Measurements from ENCODE around the gene SPRYD3. TPM values are rescaled to one million over a fixed set of nuclear protein-coding genes. Genes with fewer than 3 reads are reported as not detected.
"Not testable (repeated sequence)": the region's sequence is repeated elsewhere in the genome, so short reads cannot be mapped to it uniquely, and the experiment has no call there.

The SPRYD3 gene
- total and polyA plus RNA-seq, 5 donors: 29.4 to 59.6 (median 43.2) TPM

DNA sequence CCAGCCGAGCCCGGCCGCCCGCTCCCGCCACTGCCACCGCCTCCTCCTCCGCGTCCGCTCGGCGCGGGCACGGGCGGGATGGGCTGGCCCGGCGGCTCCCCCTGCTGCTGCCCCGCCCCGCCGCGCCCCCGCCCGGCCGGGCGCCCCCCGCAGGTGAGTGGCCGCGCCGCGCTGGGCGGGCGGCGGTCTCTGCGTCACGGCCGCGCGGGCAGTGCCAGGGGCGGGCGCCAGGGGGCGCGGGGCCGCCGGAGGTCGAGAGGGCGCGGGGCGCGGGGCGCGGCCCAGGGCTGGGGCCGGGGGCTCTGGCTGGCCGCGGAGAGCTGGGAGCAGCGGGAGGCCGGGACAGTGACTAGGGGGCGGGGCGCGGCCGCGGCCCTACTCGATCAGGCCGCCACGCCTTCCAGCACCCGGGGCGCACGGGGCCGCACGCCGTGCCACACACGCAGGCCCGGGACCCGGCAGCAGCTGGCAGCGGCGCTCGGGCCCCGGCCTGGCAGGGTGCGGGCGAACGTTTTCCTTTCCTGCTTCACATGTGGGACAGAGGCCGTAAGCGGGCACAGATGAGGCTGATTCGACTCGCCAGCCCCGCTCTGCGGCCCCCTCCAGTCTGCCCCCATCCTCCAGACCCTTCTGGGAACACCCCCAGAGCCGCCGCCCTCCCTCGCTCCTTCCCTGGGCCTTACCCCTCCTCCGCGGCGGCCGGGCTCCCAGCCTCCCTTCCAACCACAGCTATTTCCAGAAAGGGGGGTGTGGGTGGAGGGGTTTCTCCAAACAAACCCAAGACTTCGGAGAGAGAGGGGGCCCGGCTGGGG lies 31.8 kb downstream of the SPRYD3 start:
- intact Hi-C loops (cut with DNase I): no loop called here
- DNase-seq (peak; percentile 88 to 95 (median 94)), ATAC-seq (peak; percentile 6 to 12)
- Histone ChIP-seq H3K27me3 (ENCODE audit: control insufficient read depth, insufficient read depth) (no peaks in the 10 kb centered on the region), H3K9me3 (ENCODE audit: control insufficient read depth, low read length) (no peaks in the 10 kb centered on the region), H3K4me3 (ENCODE audit: low read length) (peak overlapping the region; percentile 72), H3K4me1 (ENCODE audit: control insufficient read depth, insufficient read depth, low read length) (peaks cover 14% of the 10 kb centered on the region), H3K27ac (ENCODE audit: low read length) (peak overlapping the region; percentile 98)
- 1% methylated on average over 87 of the region's 94 CpGs for WGBS

DNA sequence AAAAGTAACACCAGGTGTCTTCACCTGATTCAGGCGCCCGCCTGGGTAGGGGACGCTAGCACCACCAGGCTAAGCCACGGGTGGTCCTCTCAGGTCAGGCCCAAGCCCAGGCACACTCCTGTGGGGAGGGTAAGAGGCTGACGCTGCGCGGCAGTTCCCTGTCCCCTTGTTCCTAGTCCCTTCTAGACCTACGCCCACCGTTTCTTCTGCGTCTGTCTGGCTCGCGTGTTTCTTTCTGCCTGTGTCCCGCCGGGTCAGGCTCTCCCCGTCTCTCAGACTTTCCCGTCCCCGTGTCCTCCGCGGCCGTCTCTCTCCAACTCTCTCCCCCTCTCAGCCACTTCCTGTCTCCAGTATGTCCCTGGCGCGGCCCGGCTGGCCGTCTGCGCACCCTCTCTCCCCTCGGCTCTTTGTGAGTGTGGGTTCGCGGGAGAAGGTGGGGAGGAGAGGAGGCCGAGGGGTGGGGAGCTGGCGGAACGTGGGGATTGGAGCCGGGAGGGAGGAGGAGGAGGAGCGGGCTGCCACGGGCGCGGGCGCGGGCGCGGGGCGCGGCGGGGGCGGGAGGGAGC lies 32.5 kb downstream of the SPRYD3 start:
- peak overlapping the region; percentile 72 for H3K4me3 ChIP-seq (ENCODE audit: low read length)
- ATAC-seq: peak; percentile 46 to 50
- H3K9me3 ChIP-seq (ENCODE audit: control insufficient read depth, low read length): no peaks in the 10 kb centered on the region
- intact Hi-C loops (cut with DNase I): no loop called here
- peaks cover 14% of the 10 kb centered on the region for H3K4me1 ChIP-seq (ENCODE audit: control insufficient read depth, insufficient read depth, low read length)
- peak; percentile 93 to 97 (median 97) for DNase-seq
- 1% methylated on average over 42 of the region's 44 CpGs for WGBS
- no peaks in the 10 kb centered on the region for H3K27me3 ChIP-seq (ENCODE audit: control insufficient read depth, insufficient read depth)
- peak overlapping the region; percentile 98 for H3K27ac ChIP-seq (ENCODE audit: low read length)

DNA sequence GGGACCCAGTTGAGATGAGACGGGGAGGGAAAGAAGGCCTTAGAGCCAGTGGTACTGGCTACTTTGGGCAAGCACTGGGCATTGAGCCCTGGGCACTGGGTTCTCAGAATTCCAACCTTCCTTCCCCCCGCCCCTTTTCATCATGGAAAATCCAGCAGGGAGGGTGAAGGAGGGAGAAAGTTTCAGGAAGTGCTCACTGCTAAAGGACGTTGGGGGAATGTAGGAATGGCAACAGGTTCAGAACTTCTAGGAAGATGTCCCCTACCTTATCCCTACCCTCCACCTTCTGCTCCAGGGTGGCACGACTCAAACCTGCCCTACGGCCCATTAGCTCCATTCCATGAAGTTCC lies 33.5 kb downstream of the SPRYD3 start:
- ATAC-seq: no peak
- peak; percentile 46 to 77 (median 60) for DNase-seq
- H3K27ac ChIP-seq (ENCODE audit: low read length): peak overlapping the region; percentile 98
- no peaks in the 10 kb centered on the region for H3K9me3 ChIP-seq (ENCODE audit: control insufficient read depth, low read length)
- H3K4me3 ChIP-seq (ENCODE audit: low read length): peak overlapping the region; percentile 72
- intact Hi-C loops (cut with DNase I): no loop called here
- H3K27me3 ChIP-seq (ENCODE audit: control insufficient read depth, insufficient read depth): no peaks in the 10 kb centered on the region
- 33% methylated on average over 5 of the region's 5 CpGs for WGBS
- H3K4me1 ChIP-seq (ENCODE audit: control insufficient read depth, insufficient read depth, low read length): peaks cover 11% of the 10 kb centered on the region

DNA sequence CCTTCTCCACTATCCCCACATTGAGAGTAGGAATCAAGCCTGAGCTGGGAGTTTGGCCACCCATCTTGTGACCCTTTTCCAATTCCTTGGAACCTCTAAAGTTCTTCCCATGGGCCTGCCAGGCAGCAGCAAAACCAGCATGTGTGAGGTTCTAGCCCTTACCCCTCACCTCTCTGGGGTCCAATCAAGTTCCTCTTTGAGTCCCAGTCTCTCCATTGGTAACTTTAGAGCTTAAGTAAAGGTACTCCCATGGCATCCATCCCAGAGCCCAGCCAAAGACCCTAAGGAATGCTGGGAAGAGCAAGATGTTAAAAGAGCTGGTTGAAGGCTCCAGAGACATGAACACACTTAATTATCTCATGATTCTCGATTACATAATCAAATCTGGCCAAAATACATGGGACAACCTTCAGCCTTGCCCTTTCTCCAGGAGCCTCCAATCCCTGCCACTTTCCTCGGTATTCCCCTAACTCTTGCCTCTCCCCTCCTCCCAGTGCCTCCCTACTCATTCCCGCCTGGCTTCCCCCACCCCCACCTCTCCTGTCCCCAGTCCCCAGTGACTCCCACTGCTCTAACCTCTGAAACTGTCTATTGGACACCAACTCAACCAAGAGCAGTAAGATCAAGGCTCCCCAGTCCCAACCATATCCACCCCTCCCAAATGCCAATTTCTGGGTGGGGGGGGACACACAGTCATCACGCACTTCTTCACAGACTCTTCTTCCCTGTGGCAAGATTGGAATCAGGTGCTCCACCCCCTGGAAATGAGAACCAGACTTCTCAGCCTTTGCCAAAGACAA lies 34.1 kb downstream of the SPRYD3 start:
- 59% methylated on average over 4 of the region's 4 CpGs for WGBS
- no peak overlapping the region for H3K4me3 ChIP-seq (ENCODE audit: low read length)
- intact Hi-C loops (cut with DNase I): no loop called here
- DNase-seq (peak in 2 of 3 donors; percentile 43 to 61), ATAC-seq (no peak)
- peak overlapping the region; percentile 98 for H3K27ac ChIP-seq (ENCODE audit: low read length)
- no peaks in the 10 kb centered on the region for H3K27me3 ChIP-seq (ENCODE audit: control insufficient read depth, insufficient read depth)
- H3K9me3 ChIP-seq (ENCODE audit: control insufficient read depth, low read length): no peaks in the 10 kb centered on the region
- peaks cover 11% of the 10 kb centered on the region for H3K4me1 ChIP-seq (ENCODE audit: control insufficient read depth, insufficient read depth, low read length)

- intact Hi-C loops (cut with DNase I): no loop called here
- 39% methylated on average over 10 of the region's 10 CpGs for WGBS
- Histone ChIP-seq H3K9me3 (ENCODE audit: control insufficient read depth, low read length) (no peaks in the 10 kb centered on the region), H3K27me3 (ENCODE audit: control insufficient read depth, insufficient read depth) (no peaks in the 10 kb centered on the region), H3K4me3 (ENCODE audit: low read length) (no peak overlapping the region), H3K4me1 (ENCODE audit: control insufficient read depth, insufficient read depth, low read length) (peaks cover 11% of the 10 kb centered on the region), H3K27ac (ENCODE audit: low read length) (peak overlapping the region; percentile 98)
- DNase-seq: peak; percentile 72 to 83 (median 83)
- ATAC-seq: peak; percentile 4
These were observed 35.1 kb downstream of the SPRYD3 start for GRCh38 chr12:53044052-53044581.

DNA sequence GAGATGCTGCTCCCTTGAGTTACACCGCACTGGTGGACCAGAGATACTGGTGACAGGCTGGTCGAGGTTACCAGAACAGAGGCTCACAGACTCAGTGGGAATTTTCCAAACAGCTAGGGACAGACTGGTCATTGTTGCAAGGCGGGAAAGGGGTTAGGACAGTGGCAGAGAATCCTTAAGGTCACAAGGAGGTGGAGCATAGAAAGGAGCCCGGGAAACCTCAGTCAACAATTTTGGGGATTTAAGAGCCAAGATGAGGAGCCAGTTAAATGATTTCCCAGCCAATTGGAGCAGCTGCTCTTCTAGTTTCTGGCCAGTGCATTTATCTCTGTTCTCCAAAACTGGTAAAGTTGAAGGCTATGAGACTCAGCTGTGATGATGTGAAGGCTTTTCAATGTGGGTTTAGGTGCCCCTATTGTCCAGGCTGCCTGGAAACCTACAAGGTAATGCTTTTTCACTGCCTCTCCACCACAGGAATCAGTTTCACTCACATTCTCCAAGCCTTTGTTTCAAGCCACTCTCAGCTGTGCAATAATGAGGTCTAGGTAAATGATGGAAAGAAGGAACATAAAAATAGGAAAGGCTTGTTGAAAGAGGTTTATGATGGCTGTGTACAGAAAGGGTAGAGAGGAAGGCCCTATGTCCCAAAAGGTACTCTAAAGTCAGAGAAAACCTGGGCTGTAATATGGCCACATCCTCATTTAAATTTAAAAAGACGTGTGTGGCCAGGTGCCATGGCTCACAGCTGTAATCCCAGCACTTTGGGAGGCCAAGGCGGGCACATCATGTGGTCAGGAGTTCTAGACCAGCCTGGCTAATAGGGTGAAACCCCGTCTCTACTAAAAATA lies 36.4 kb downstream of the SPRYD3 start:
- WGBS: 65% methylated on average over 7 of the region's 7 CpGs
- DNase-seq: peak in 1 of 3 donors; percentile 48
- no peak for ATAC-seq
- no peaks in the 10 kb centered on the region for H3K27me3 ChIP-seq (ENCODE audit: control insufficient read depth, insufficient read depth)
- no peak overlapping the region for H3K4me3 ChIP-seq (ENCODE audit: low read length)
- H3K4me1 ChIP-seq (ENCODE audit: control insufficient read depth, insufficient read depth, low read length): peaks cover 11% of the 10 kb centered on the region
- intact Hi-C loops (cut with DNase I): no loop called here
- H3K27ac ChIP-seq (ENCODE audit: low read length): peak overlapping the region; percentile 33
- H3K9me3 ChIP-seq (ENCODE audit: control insufficient read depth, low read length): no peaks in the 10 kb centered on the region

DNA sequence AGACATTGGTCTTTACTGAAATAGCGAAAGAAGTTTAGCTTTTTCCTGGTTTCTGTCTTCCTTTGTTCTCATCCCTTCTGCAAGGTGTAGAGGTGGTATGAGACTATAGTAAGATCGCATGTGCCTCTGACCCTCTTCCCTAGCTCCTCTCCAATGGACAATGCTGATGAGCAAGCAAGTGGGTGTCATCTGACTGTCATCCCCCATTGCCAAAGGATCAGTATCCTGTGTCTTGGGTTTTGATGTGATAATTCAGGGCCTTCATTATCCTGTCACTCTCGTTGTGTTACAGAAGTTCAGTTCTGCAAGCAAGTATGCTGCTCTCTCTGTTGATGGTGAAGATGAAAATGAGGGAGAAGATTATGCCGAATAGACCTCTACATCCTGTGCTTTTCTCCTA lies 39.3 kb downstream of the SPRYD3 start:
- Histone ChIP-seq H3K9me3 (ENCODE audit: control insufficient read depth, low read length) (no peaks in the 10 kb centered on the region), H3K4me1 (ENCODE audit: control insufficient read depth, insufficient read depth, low read length) (peaks cover 7% of the 10 kb centered on the region), H3K27me3 (ENCODE audit: control insufficient read depth, insufficient read depth) (no peaks in the 10 kb centered on the region), H3K27ac (ENCODE audit: low read length) (peak overlapping the region; percentile 59), H3K4me3 (ENCODE audit: low read length) (no peak overlapping the region)
- no peak for ATAC-seq
- WGBS: 78% methylated on average over 4 of the region's 4 CpGs
- intact Hi-C loops (cut with DNase I): no loop called here
- DNase-seq: no peak

DNA sequence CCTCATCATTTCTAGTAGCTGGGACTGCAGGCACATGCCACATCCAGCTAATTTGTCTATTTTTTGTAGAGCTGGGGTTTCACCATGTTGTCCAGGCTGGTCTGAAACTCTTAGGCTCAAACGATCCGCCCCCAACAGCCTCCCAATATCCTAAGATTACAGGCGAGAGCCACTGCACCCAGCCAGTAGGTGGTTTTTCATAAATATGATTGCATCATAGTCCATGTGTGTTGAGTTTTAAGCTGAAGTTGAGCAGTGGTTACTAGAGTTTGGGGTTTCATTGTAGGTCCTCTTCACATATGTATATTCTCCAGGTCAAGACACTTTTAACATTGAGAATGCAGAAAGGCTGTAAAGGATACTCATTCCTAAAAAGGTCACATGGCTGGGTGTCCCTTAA lies 42.4 kb downstream of the SPRYD3 start:
- ATAC-seq (no peak), DNase-seq (no peak)
- Histone ChIP-seq H3K9me3 (ENCODE audit: control insufficient read depth, low read length) (no peaks in the 10 kb centered on the region), H3K27ac (ENCODE audit: low read length) (no peak overlapping the region), H3K4me1 (ENCODE audit: control insufficient read depth, insufficient read depth, low read length) (no peaks in the 10 kb centered on the region), H3K27me3 (ENCODE audit: control insufficient read depth, insufficient read depth) (no peaks in the 10 kb centered on the region), H3K4me3 (ENCODE audit: low read length) (no peak overlapping the region)
- WGBS: 86% methylated on average over 3 of the region's 3 CpGs
- intact Hi-C loops (cut with DNase I): no loop called here

DNA sequence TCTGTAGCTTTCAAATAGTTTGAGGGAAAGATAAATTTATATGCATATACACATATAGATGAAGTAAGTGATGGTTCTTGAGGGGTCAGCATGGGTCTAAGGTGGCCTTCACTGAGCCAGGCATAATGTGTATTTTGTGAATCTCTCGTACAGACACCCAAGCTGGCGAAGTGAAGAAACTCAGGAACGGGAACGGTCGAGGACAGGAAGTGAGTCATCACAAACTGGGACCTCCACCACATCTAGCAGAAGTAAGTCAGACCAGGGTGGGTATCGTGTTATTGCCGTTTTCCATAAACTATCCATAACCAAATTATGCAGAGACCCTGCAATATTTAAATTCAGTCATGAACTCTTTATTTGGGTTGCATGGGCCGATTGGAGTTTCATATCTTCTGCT lies 44.7 kb downstream of the SPRYD3 start:
- H3K9me3 ChIP-seq (ENCODE audit: control insufficient read depth, low read length): no peaks in the 10 kb centered on the region
- ATAC-seq (no peak), DNase-seq (no peak)
- H3K27me3 ChIP-seq (ENCODE audit: control insufficient read depth, insufficient read depth): no peaks in the 10 kb centered on the region
- no peak overlapping the region for H3K4me3 ChIP-seq (ENCODE audit: low read length)
- intact Hi-C loops (cut with DNase I): no loop called here
- H3K4me1 ChIP-seq (ENCODE audit: control insufficient read depth, insufficient read depth, low read length): no peaks in the 10 kb centered on the region
- no peak overlapping the region for H3K27ac ChIP-seq (ENCODE audit: low read length)
- WGBS: 68% methylated on average over 8 of the region's 8 CpGs

GRCh38 chr12:53033832-53034231 lies 45.4 kb downstream of the SPRYD3 start:
- H3K4me1 ChIP-seq (ENCODE audit: control insufficient read depth, insufficient read depth, low read length); intact Hi-C loops (cut with DNase I); H3K27me3 ChIP-seq (ENCODE audit: control insufficient read depth, insufficient read depth); ATAC-seq; H3K27ac ChIP-seq (ENCODE audit: low read length); H3K9me3 ChIP-seq (ENCODE audit: control insufficient read depth, low read length); H3K4me3 ChIP-seq (ENCODE audit: low read length): not testable (repeated sequence)
- 73% methylated on average over 10 of the region's 10 CpGs for WGBS
- peak in 1 of 3 donors; percentile 26 for DNase-seq
